ENCODE results near the gene RDH13.
"Not testable (repeated sequence)": the region's sequence is repeated elsewhere in the genome, so short reads cannot be mapped to it uniquely, and the experiment has no call there.

RDH13 gene

GRCh38 chr19:55044771-55045716 lies 17.9 kb downstream of the RDH13 start:
- no peak for DNase-seq (ENCODE audit: low spot score)

GRCh38 chr19:55044286-55044685 lies 18.7 kb downstream of the RDH13 start:
- DNase-seq (ENCODE audit: low spot score), result no peak

- DNase-seq (ENCODE audit: low spot score), result no peak
Observed at GRCh38 chr19:55042688-55043087, 20.3 kb downstream of the RDH13 start.

GRCh38 chr19:55042344-55042678 lies 20.6 kb downstream of the RDH13 start:
- DNase-seq (ENCODE audit: low spot score), result no peak

GRCh38 chr19:55041627-55042343 lies 21.2 kb downstream of the RDH13 start:
- no peak for DNase-seq (ENCODE audit: low spot score)

- DNase-seq (ENCODE audit: low spot score), result no peak
Observed at GRCh38 chr19:55041244-55041626, 21.7 kb downstream of the RDH13 start.

GRCh38 chr19:55040654-55041053 lies 22.3 kb downstream of the RDH13 start:
- DNase-seq (ENCODE audit: low spot score), result not testable (repeated sequence)

- not testable (repeated sequence) for DNase-seq (ENCODE audit: low spot score)
Observed at GRCh38 chr19:55037603-55038002, 25.3 kb downstream of the RDH13 start.

- no peak for DNase-seq (ENCODE audit: low spot score)
Observed at GRCh38 chr19:55036058-55036457, 26.9 kb downstream of the RDH13 start.

GRCh38 chr19:55034751-55035150 lies 28.2 kb downstream of the RDH13 start:
- DNase-seq (ENCODE audit: low spot score), result no peak

- not testable (repeated sequence) for DNase-seq (ENCODE audit: low spot score)
Observed at GRCh38 chr19:55032976-55033643, 29.8 kb downstream of the RDH13 start.

- no peak for DNase-seq (ENCODE audit: low spot score)
Observed at GRCh38 chr19:55032170-55032800, 30.7 kb downstream of the RDH13 start.

GRCh38 chr19:55031178-55031577 lies 31.8 kb downstream of the RDH13 start:
- no peak for DNase-seq (ENCODE audit: low spot score)

- no peak for DNase-seq (ENCODE audit: low spot score)
Observed at GRCh38 chr19:55028757-55029156, 34.2 kb downstream of the RDH13 start.

GRCh38 chr19:55027472-55028337 lies 35.2 kb downstream of the RDH13 start:
- no peak for DNase-seq (ENCODE audit: low spot score)

- DNase-seq (ENCODE audit: low spot score), result not testable (repeated sequence)
Observed at GRCh38 chr19:55027140-55027471, 35.8 kb downstream of the RDH13 start.

GRCh38 chr19:55024111-55024510 lies 38.8 kb downstream of the RDH13 start:
- no peak for DNase-seq (ENCODE audit: low spot score)

- DNase-seq (ENCODE audit: low spot score), result not testable (repeated sequence)
Observed at GRCh38 chr19:55020351-55020750, 42.6 kb downstream of the RDH13 start.

- no peak for DNase-seq (ENCODE audit: low spot score)
Observed at GRCh38 chr19:55018633-55019032, 44.3 kb downstream of the RDH13 start.

- DNase-seq (ENCODE audit: low spot score), result no peak
Observed at GRCh38 chr19:55018216-55018615, 44.7 kb downstream of the RDH13 start.

- DNase-seq (ENCODE audit: low spot score), result no peak
Observed at GRCh38 chr19:55016017-55016416, 46.9 kb downstream of the RDH13 start.
